ENCODE data around the gene KIF26B. TPM values are rescaled to one million over a fixed set of nuclear protein-coding genes. Genes with fewer than 3 reads are reported as not detected.
A peak's percentile ranks its signal among the peaks of the same experiment; 100 is the strongest.

The KIF26B gene
- total and polyA plus RNA-seq, 2 of the 4 experiments (the other 2 are of a cell fraction) = 0.53 to 0.54 TPM

DNA sequence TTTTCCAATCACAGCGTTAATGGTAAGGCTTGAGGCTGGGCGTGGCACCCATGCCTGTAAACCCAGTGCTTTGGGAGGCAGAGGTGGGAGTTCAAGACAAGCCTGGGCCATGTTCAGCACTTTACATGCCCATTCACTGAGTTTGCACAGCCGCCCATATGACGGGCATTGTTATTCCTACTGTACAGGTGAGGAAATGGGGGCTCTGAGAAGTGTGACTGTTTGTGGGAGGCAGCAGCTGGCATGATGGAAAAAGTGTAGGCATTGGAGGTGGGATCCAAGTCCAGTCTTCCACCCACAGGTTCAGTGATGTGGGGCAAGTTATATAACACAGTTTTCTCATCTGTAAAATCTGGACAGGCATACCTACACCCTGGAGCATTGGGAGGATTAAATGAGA, 445.9 kb downstream of the KIF26B start:
- Histone ChIP-seq H3K23ac (ENCODE audit: low read depth, low read length) (no peak overlapping the region), H3K56ac (ENCODE audit: extremely low read depth, insufficient read depth, low read length) (no peak overlapping the region), H3K4me3 (ENCODE audit: insufficient read depth, low read depth, low read length) (no peak overlapping the region), H2BK20ac (ENCODE audit: low read depth, low read length) (peak overlapping the region; percentile 16), H2BK15ac (ENCODE audit: low read depth, low read length) (no peak overlapping the region), H3K4ac (ENCODE audit: low read depth, low read length) (0 out of 2 replicates have a peak overlapping the region, but pooled peaks have one; percentile 15), H4K20me1 (ENCODE audit: insufficient read depth, low read length) (no peaks in the 10 kb centered on the region), H3K79me1 (ENCODE audit: low read depth in 1 of 2, low read length in 2 of 2) (no peaks in the 10 kb centered on the region), H2BK5ac (ENCODE audit: low read depth, low read length, poor library complexity, severe bottlenecking) (no peak overlapping the region), H4K91ac (ENCODE audit: insufficient read depth, low read depth, low read length) (peak overlapping the region; percentile 50), H3K18ac (ENCODE audit: low read depth, low read length) (peak overlapping the region; percentile 37; the same call in 1 of the 2 replicates), H2AK5ac (ENCODE audit: low read depth, low read length) (peak overlapping the region; percentile 65), H3K9me1 (ENCODE audit: insufficient read depth, low read length) (peaks cover 8% of the 10 kb centered on the region), H2AK9ac (replicated peaks; ENCODE audit: low read depth, low read length, poor library complexity) (no peak overlapping the region), H2BK120ac (ENCODE audit: low read depth, low read length) (peak overlapping the region; percentile 11; the same call in 1 of the 2 replicates), H4K5ac (ENCODE audit: low read depth, low read length) (peak overlapping the region; percentile 21; the same call in 1 of the 2 replicates), H2AFZ (replicated peaks; ENCODE audit: low read length, poor library complexity) (no peak overlapping the region), H4K8ac (ENCODE audit: low read depth in 2 of 2, low read length in 2 of 2) (no peak overlapping the region; a peak in 1 of 4 replicates), H3K36me3 (ENCODE audit: control insufficient read depth, insufficient read depth, low read length) (peaks cover 1% of the 10 kb centered on the region; the same call in 1 of the 2 replicates), H3K27ac (ENCODE audit: insufficient read depth, low read length) (peak overlapping the region; percentile 43; the same call in 1 of the 2 replicates), H3K4me1 (ENCODE audit: control insufficient read depth, insufficient read depth, low read length) (peaks cover 17% of the 10 kb centered on the region), H3K9ac (ENCODE audit: low read depth, low read length) (no peak overlapping the region), H3K4me2 (ENCODE audit: low read depth, low read length) (no peak overlapping the region), H3K14ac (replicated peaks; ENCODE audit: low read depth, low read length) (no peak overlapping the region), H3K9me3 (ENCODE audit: control insufficient read depth, insufficient read depth, low read length) (no peaks in the 10 kb centered on the region), H3K27me3 (ENCODE audit: control insufficient read depth, insufficient read depth, low read length) (no peaks in the 10 kb centered on the region)
- no TSS peak for BruUV-seq (replicated peaks)
- TF ChIP-seq MXI1 (IDR thresholded peaks at IDR 0.05; ENCODE audit: borderline replicate concordance, low read depth, low read length) = no peak
- TF ChIP-seq POLR2A (IDR thresholded peaks at IDR 0.05; ENCODE audit: low read depth, low read length) = no peak
- TF ChIP-seq, protein P1, sequence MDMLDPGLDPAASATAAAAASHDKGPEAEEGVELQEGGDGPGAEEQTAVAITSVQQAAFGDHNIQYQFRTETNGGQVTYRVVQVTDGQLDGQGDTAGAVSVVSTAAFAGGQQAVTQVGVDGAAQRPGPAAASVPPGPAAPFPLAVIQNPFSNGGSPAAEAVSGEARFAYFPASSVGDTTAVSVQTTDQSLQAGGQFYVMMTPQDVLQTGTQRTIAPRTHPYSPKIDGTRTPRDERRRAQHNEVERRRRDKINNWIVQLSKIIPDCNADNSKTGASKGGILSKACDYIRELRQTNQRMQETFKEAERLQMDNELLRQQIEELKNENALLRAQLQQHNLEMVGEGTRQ (IDR thresholded peaks at IDR 0.05; ENCODE audit: low read depth, low read length) = no peak
- TF ChIP-seq CEBPB (IDR thresholded peaks at IDR 0.05; ENCODE audit: low read depth, low read length) = no peak
- TF ChIP-seq MAZ (IDR thresholded peaks at IDR 0.05; ENCODE audit: borderline replicate concordance, low read depth, low read length) = no peak
- TF ChIP-seq SMC3 (IDR thresholded peaks at IDR 0.05; ENCODE audit: low read depth, low read length) = no peak
- TF ChIP-seq, protein P2, sequence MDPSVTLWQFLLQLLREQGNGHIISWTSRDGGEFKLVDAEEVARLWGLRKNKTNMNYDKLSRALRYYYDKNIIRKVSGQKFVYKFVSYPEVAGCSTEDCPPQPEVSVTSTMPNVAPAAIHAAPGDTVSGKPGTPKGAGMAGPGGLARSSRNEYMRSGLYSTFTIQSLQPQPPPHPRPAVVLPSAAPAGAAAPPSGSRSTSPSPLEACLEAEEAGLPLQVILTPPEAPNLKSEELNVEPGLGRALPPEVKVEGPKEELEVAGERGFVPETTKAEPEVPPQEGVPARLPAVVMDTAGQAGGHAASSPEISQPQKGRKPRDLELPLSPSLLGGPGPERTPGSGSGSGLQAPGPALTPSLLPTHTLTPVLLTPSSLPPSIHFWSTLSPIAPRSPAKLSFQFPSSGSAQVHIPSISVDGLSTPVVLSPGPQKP (IDR thresholded peaks at IDR 0.05; ENCODE audit: borderline replicate concordance, low read depth, low read length) = no peak
- TF ChIP-seq MAFK (IDR thresholded peaks at IDR 0.05; ENCODE audit: low read depth, low read length) = no peak
- TF ChIP-seq FOS (IDR thresholded peaks at IDR 0.05; ENCODE audit: low read depth, low read length) = no peak
- TF ChIP-seq RFX5 (IDR thresholded peaks at IDR 0.05; ENCODE audit: low read depth, low read length) = no peak
- TF ChIP-seq RAD21 (IDR thresholded peaks at IDR 0.05; ENCODE audit: low read length) = no peak
- no peak for TF ChIP-seq CHD1 (IDR thresholded peaks at IDR 0.05; ENCODE audit: low read depth, low read length)
- TF ChIP-seq NFE2L2 (IDR thresholded peaks at IDR 0.05; ENCODE audit: low read depth, low read length) = no peak
- TF ChIP-seq, protein P3, sequence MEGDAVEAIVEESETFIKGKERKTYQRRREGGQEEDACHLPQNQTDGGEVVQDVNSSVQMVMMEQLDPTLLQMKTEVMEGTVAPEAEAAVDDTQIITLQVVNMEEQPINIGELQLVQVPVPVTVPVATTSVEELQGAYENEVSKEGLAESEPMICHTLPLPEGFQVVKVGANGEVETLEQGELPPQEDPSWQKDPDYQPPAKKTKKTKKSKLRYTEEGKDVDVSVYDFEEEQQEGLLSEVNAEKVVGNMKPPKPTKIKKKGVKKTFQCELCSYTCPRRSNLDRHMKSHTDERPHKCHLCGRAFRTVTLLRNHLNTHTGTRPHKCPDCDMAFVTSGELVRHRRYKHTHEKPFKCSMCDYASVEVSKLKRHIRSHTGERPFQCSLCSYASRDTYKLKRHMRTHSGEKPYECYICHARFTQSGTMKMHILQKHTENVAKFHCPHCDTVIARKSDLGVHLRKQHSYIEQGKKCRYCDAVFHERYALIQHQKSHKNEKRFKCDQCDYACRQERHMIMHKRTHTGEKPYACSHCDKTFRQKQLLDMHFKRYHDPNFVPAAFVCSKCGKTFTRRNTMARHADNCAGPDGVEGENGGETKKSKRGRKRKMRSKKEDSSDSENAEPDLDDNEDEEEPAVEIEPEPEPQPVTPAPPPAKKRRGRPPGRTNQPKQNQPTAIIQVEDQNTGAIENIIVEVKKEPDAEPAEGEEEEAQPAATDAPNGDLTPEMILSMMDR (conservative IDR thresholded peaks at IDR 0.05; ENCODE audit: low read depth, low read length) = no peak
- TF ChIP-seq RCOR1 (IDR thresholded peaks at IDR 0.05; ENCODE audit: insufficient replicate concordance, low read length) = no peak
- no peak for TF ChIP-seq BHLHE40 (IDR thresholded peaks at IDR 0.05; ENCODE audit: low read depth, low read length)
- CTCF ChIA-PET = no interaction called here
- ATAC-seq (ENCODE audit: low read depth) (no peak), DNase-seq (no peak)
- POLR2A ChIA-PET (ENCODE audit: unreplicated experiment) = no interaction called here
- in situ Hi-C loops (cut with MboI; ENCODE audit: low sequenced_read_pairs) = no loop called here
- dilution Hi-C loops (cut with HindIII; ENCODE audit: low sequenced_read_pairs, unreplicated experiment) = no loop called here
- no CpG with 5 or more reads among the region's 4 CpGs for WGBS, 2 experiments (ENCODE audit: extremely low coverage in 2 of 2, insufficient read length in 1 of 2)
- intact Hi-C loops (cut with micrococcal nuclease) = no loop called here

All from IMR-90 (cell line).